HepG2 (cell line): ENCODE measurements around the gene ACP7. TPM values are rescaled to one million over a fixed set of nuclear protein-coding genes. Genes with fewer than 3 reads are reported as not detected.

Experiments used
- ATAC-seq: fragments of 200-7000 bp; cut with Tn5 transposase; 3 replicates; pipeline ENCODE4 v1.9.1; 2020; ENCODE audit warnings: mild to moderate bottlenecking, moderate library complexity
- Bru-seq: library from RNA; stranded (reverse); fragments of 400-500 nt; gene quantifications from one replicate; lab custom pipeline; 2021; lab: Mats Ljungman, UMichigan
- BruChase-seq, 2 experiments: library from RNA; stranded (reverse); fragments of 400-500 nt; gene quantifications; one replicate each; lab custom pipeline; 2021; lab: Mats Ljungman, UMichigan
- BruUV-seq: library from RNA; stranded (reverse); fragments of 400-500 nt; replicated peaks from 2 replicates; lab custom pipeline; 2021; lab: Mats Ljungman, UMichigan
- CTCF ChIA-PET: fragments of 300-600 bp; formaldehyde crosslinking; extraction: SDS; loops from one replicate; lab custom pipeline; 2021; ENCODE audit warnings: low total read pairs, inconsistent platforms, low intra/inter-chr PET ratio; lab: Yijun Ruan, JAX
- POLR2A ChIA-PET: fragments of 350-600 bp; sonication (Branson Sonifier 250); formaldehyde crosslinking; loops from one replicate; lab custom pipeline; 2020; ENCODE audit warnings: antibody characterized with exemption, inconsistent platforms; lab: Yijun Ruan, JAX
- DNase-seq: peaks from one replicate; pipeline ENCODE4 v3.0.0-alpha.2; 2015; ENCODE audit warnings: low spot score
- FAIRE-seq: peaks from 3 replicates; lab custom pipeline; 2011; peaks lifted over from hg19 to GRCh38; lab: Jason Lieb, UNC
- H2AFZ ChIP-seq: one replicate; pipeline ENCODE4 v1.6.1; 2011; ENCODE audit warnings: low read length, inconsistent platforms
- H3K27ac ChIP-seq: fragments of 300-600 bp; 3 replicates; pipeline ENCODE4 v1.8.0; 2011; ENCODE audit warnings: mixed run types, mild to moderate bottlenecking, mixed read lengths, low read length, inconsistent platforms; ENCODE audit not compliant: insufficient read depth; ENCODE audit errors: extremely low read length
- H3K27me3 ChIP-seq, 2 experiments: fragments of 200-600 bp in 1 of 2; 2 replicates in 1 of 2; 3 replicates in 1 of 2; pipeline versions ENCODE4 v1.6.0 to v1.8.0; 2011; ENCODE audit warnings: low read length in 2 of 2, mild to moderate bottlenecking in 2 of 2, moderate library complexity in 2 of 2, inconsistent platforms in 1 of 2; ENCODE audit not compliant: insufficient read depth in 2 of 2, control insufficient read depth in 1 of 2
- H3K36me3 ChIP-seq, 2 experiments: fragments of 200-600 bp in 1 of 2; replicated peaks in 1 of 2; 2 replicates in 1 of 2; 3 replicates in 1 of 2; pipeline versions ENCODE4 v1.5.1 to v1.8.0; 2011; ENCODE audit warnings: low read length in 2 of 2, inconsistent platforms in 1 of 2; ENCODE audit not compliant: insufficient read depth in 2 of 2, control insufficient read depth in 1 of 2
- H3K4me1 ChIP-seq: 2 replicates; pipeline ENCODE4 v1.5.1; 2012; ENCODE audit warnings: low read length, inconsistent platforms; ENCODE audit not compliant: insufficient read depth
- H3K4me2 ChIP-seq: 2 replicates; pipeline ENCODE4 v1.6.0; 2011; ENCODE audit warnings: low read depth, low read length, inconsistent platforms
- H3K4me3 ChIP-seq, 3 experiments: fragments of 200-600 bp in 1 of 3; sonication (generic), shearing (Covaris generic) in 1 of 3; replicated peaks in 1 of 3; 2 replicates each; pipeline ENCODE4 v1.5.1; 2011 to 2016; ENCODE audit warnings: low read length in 3 of 3, inconsistent platforms in 2 of 3, low read depth in 2 of 3, mild to moderate bottlenecking in 2 of 3, control low read depth in 1 of 3, mixed read lengths in 1 of 3; ENCODE audit not compliant: insufficient read depth in 1 of 3
- H3K79me2 ChIP-seq: one replicate; pipeline ENCODE4 v1.6.1; 2011; ENCODE audit warnings: low read length, inconsistent platforms; ENCODE audit not compliant: insufficient read depth
- H3K9ac ChIP-seq: 2 replicates; pipeline ENCODE4 v1.6.0; 2011; ENCODE audit warnings: mild to moderate bottlenecking, low read depth, low read length, inconsistent platforms; ENCODE audit not compliant: insufficient read depth
- H3K9me3 ChIP-seq: 2 replicates; pipeline ENCODE4 v1.5.1; 2012; ENCODE audit warnings: mild to moderate bottlenecking, low read length
- H4K20me1 ChIP-seq: 2 replicates; pipeline ENCODE4 v1.6.0; 2011; ENCODE audit warnings: inconsistent platforms, mild to moderate bottlenecking, low read length, moderate library complexity; ENCODE audit not compliant: insufficient read depth
- ZNF44 ChIP-seq: sonication (generic); formaldehyde crosslinking; IDR thresholded peaks from 2 replicates; pipeline ENCODE4 v1.5.1; 2020; ENCODE audit warnings: mild to moderate bottlenecking, missing genetic modification reagents
- ZNF670 ChIP-seq: sonication (generic); formaldehyde crosslinking; IDR thresholded peaks from 2 replicates; pipeline ENCODE4 v1.8.0; 2022; ENCODE audit warnings: mild to moderate bottlenecking, missing genetic modification reagents, borderline replicate concordance
- WGBS: methylation state at CpG from one replicate; pipeline ENCODE4 v1.1.6; 2017; ENCODE audit warnings: low lambda C conversion rate; 5-methylcytosine and 5-hydroxymethylcytosine counted together
- in situ Hi-C: cut with HindIII; loops from 2 replicates; pipeline ENCODE4 v1.10.0; 2017; ENCODE audit warnings: low pct_unique_long_range_greater_than_20kb; ENCODE audit not compliant: extremely low pct_ligation_motif_present
- intact Hi-C: fragments of 100-400 bp; cut with micrococcal nuclease; formaldehyde crosslinking; loops from one replicate; pipeline ENCODE4 v1.10.0; 2022; ENCODE audit not compliant: unreplicated experiment
- long read RNA-seq, 2 experiments: library from RNA in 1 of 2; library from polyadenylated mRNA in 1 of 2; stranded (forward) in 1 of 2; unstranded in 1 of 2; transcript quantifications; one replicate each; pipeline ENCODE4 v2.0.0, GENCODE V29; 2019 to 2022
- polyA minus RNA-seq, 3 experiments: library from RNA; depleted of rRNA, polyadenylated mRNA; stranded (reverse); fragments of >200 nt; gene quantifications; 2 replicates each; pipeline ENCODE4 v1.2.3, GENCODE V29; 2011; ENCODE audit warnings: low replicate concordance in 1 of 3
- polyA plus RNA-seq, 8 experiments: library from polyadenylated mRNA; depleted of rRNA in 3 of 8; stranded (reverse) in 7 of 8; unstranded in 1 of 8; fragments of >200 nt; fragmentation: Illumina TruSeq in 4 of 8; extraction: Trizol in 4 of 8; gene quantifications; 2 replicates each; pipeline versions ENCODE4 v1.2.1 to v1.2.3, GENCODE V29; 2011 to 2016; ENCODE audit warnings: low read depth in 4 of 8, missing spikeins in 1 of 8, mixed read lengths in 1 of 8; ENCODE audit not compliant: insufficient read depth in 1 of 8
- total RNA-seq, 5 experiments: library from RNA; depleted of rRNA; stranded (reverse); fragments of >200 nt; fragmentation: Illumina TruSeq; extraction: Trizol; gene quantifications; 2 replicates each; pipeline ENCODE4 v1.2.3, GENCODE V29; 2016; ENCODE audit warnings: low read depth in 1 of 5
- TF ChIP-seq, protein P1 (sequence below): sonication (generic); formaldehyde crosslinking; IDR thresholded peaks from 2 replicates; pipeline ENCODE4 v1.4.0; 2020; ENCODE audit warnings: mild to moderate bottlenecking, missing genetic modification reagents
- TF ChIP-seq, protein P2 (sequence below): sonication (generic); formaldehyde crosslinking; IDR thresholded peaks from 2 replicates; pipeline ENCODE4 v1.5.0; 2020; ENCODE audit warnings: mild to moderate bottlenecking, missing genetic modification reagents

The ACP7 gene, protein sequence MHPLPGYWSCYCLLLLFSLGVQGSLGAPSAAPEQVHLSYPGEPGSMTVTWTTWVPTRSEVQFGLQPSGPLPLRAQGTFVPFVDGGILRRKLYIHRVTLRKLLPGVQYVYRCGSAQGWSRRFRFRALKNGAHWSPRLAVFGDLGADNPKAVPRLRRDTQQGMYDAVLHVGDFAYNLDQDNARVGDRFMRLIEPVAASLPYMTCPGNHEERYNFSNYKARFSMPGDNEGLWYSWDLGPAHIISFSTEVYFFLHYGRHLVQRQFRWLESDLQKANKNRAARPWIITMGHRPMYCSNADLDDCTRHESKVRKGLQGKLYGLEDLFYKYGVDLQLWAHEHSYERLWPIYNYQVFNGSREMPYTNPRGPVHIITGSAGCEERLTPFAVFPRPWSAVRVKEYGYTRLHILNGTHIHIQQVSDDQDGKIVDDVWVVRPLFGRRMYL
- not detected in 2 replicates for total RNA-seq (2016; rRNA removed; fragmentation: Illumina TruSeq; extraction: Trizol)
- total RNA-seq (2016; cell fraction: cytosol; rRNA removed; fragmentation: Illumina TruSeq; extraction: Trizol; ENCODE audit: low read depth), result not detected in 2 replicates
- total RNA-seq (2016; cell fraction: insoluble cytoplasmic fraction; rRNA removed; fragmentation: Illumina TruSeq; extraction: Trizol), result not detected in 2 replicates
- not detected in 2 replicates for total RNA-seq (2016; cell fraction: membrane; rRNA removed; fragmentation: Illumina TruSeq; extraction: Trizol)
- not detected in 2 replicates for total RNA-seq (2016; cell fraction: nucleus; rRNA removed; fragmentation: Illumina TruSeq; extraction: Trizol)
- 0.03 TPM in 1 of 2 replicates, not detected in the other for polyA plus RNA-seq (2011; rRNA removed)
- not detected in 2 replicates for polyA plus RNA-seq (2011; cell fraction: cytosol; rRNA removed)
- not detected in 2 replicates for polyA plus RNA-seq (2011; cell fraction: nucleus; rRNA removed)
- polyA plus RNA-seq (2012), result not detected in 2 replicates
- not detected in 2 replicates for polyA plus RNA-seq (2016; cell fraction: cytosol; fragmentation: Illumina TruSeq; extraction: Trizol; ENCODE audit: low read depth)
- polyA plus RNA-seq (2016; cell fraction: insoluble cytoplasmic fraction; fragmentation: Illumina TruSeq; extraction: Trizol; ENCODE audit: low read depth), result not detected in 2 replicates
- polyA plus RNA-seq (2016; cell fraction: membrane; fragmentation: Illumina TruSeq; extraction: Trizol; ENCODE audit: low read depth), result not detected in 2 replicates
- polyA plus RNA-seq (2016; cell fraction: nucleus; fragmentation: Illumina TruSeq; extraction: Trizol; ENCODE audit: insufficient read depth, low read depth), result not detected in 2 replicates
- polyA minus RNA-seq (2011; rRNA and poly(A)+ RNA removed; ENCODE audit: low replicate concordance), result not detected in 2 replicates
- not detected in 2 replicates for polyA minus RNA-seq (2011; cell fraction: cytosol; rRNA and poly(A)+ RNA removed)
- polyA minus RNA-seq (2011; cell fraction: nucleus; rRNA and poly(A)+ RNA removed), result not detected in 2 replicates
- percentile 7 among the genes with signal in this experiment for Bru-seq, nascent RNA
- BruChase-seq, experiment 1, labeled RNA remaining after a 6-hour chase, result not detected
- percentile 7 among the genes with signal in this experiment for BruChase-seq, experiment 2, labeled RNA remaining after a 2-hour chase
- long read RNA-seq, experiment 1, result 0 reads
- long read RNA-seq, experiment 2, partial matches to known transcripts, result 0 of 1 reads
- long read RNA-seq, experiment 2, other reads (novel, unspliced or antisense), result 1 of 1 reads

DNA sequence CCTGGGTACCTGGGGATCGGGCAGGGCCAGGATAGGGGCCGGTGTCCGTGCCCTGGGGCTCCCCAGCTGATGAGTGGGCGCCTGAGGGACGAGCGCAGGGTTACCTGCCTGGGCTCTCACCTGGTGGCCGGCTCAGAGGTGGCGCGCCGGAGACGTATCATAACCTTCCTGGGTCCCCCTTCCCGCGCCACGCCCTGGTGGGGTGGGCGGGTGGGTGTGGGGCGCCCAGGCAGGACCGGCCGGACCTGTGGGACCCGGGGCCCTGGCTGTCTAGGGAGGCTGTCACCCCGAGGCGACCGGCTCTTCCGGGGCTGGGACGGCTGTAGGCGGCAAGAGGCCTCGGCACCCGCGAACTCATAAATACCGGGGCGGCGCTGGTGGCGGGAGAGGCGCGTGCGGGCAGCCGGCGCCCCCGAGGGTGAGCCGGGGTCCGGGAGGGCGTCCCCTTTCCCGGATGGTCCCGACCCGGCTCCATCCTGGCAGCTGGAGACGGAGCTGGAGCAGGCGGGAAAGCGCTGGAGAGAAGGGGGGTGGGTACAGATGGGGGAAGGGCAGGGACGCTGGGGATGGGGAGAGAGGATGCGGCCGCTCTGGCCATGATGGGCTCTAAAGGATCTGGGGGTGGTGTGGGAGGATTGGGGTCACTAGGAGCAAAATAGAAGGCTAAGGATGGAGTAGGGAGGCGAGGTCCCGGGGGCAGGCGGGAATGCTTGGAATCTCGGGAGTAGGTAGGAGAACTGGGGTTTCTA, at the start of gene ACP7:
Gene ACP7 (plus strand): TSS at position 386 of the 749 bp plus-strand sequence. CDS start 902 bp downstream, outside the sequence.
- no peak for DNase-seq
- in situ Hi-C loops (no loop called here), intact Hi-C loops (no loop called here)
- POLR2A ChIA-PET, result no interaction called here
- Histone ChIP-seq H3K9me3 (no peaks in the 10 kb centered on the region), H4K20me1 (no peaks in the 10 kb centered on the region), H3K27me3 (peaks cover 3 to 27% of the 10 kb centered on the region in 2 experiments), H3K79me2 (no peaks in the 10 kb centered on the region), H2AFZ (no peak within 1 kb of the TSS), H3K4me2 (no peak within 1 kb of the TSS), H3K27ac (no peak within 1 kb of the TSS), H3K9ac (no peak within 1 kb of the TSS), H3K36me3 (no peaks in the 10 kb centered on the region), H3K4me3 (no peak within 1 kb of the TSS), H3K4me1 (peaks cover 7% of the 10 kb centered on the region; the same call in 1 of the 2 replicates)
- CTCF ChIA-PET, result no interaction called here
- 33% methylated on average over 32 of the region's 54 CpGs for WGBS
- no TSS peak for BruUV-seq
- FAIRE-seq, result no peak
- TF ChIP-seq ZNF44 (CRISPR knock-in tag) (no peak), ZNF670 (no peak)
- TF ChIP-seq, protein P1, sequence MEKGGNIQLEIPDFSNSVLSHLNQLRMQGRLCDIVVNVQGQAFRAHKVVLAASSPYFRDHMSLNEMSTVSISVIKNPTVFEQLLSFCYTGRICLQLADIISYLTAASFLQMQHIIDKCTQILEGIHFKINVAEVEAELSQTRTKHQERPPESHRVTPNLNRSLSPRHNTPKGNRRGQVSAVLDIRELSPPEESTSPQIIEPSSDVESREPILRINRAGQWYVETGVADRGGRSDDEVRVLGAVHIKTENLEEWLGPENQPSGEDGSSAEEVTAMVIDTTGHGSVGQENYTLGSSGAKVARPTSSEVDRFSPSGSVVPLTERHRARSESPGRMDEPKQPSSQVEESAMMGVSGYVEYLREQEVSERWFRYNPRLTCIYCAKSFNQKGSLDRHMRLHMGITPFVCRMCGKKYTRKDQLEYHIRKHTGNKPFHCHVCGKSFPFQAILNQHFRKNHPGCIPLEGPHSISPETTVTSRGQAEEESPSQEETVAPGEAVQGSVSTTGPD (CRISPR knock-in tag), result no peak
- TF ChIP-seq, protein P2, sequence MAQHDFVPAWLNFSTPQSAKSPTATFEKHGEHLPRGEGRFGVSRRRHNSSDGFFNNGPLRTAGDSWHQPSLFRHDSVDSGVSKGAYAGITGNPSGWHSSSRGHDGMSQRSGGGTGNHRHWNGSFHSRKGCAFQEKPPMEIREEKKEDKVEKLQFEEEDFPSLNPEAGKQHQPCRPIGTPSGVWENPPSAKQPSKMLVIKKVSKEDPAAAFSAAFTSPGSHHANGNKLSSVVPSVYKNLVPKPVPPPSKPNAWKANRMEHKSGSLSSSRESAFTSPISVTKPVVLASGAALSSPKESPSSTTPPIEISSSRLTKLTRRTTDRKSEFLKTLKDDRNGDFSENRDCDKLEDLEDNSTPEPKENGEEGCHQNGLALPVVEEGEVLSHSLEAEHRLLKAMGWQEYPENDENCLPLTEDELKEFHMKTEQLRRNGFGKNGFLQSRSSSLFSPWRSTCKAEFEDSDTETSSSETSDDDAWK (CRISPR knock-in tag), result no peak
- peak; percentile 29; the same call in 2 of the 3 replicates for ATAC-seq
